ENCODE results near the gene IFNL2. TPM values are rescaled to one million over a fixed set of nuclear protein-coding genes. Genes with fewer than 3 reads are reported as not detected.

IFNL2 gene
- total and polyA plus RNA-seq, 2 donors (not counting 1 experiment from before 2014, with no cell fraction given) = not detected

GRCh38 chr19:39315933-39316332 is 47.7 kb downstream of the IFNL2 start:
- Mint-ChIP-seq H3K27me3 (peaks cover 8% of the 10 kb centered on the region), H3K4me1 (peaks cover 12% of the 10 kb centered on the region), H3K9me3 (ENCODE audit: insufficient read depth) (no peaks in the 10 kb centered on the region), H3K27ac (no peak overlapping the region), H3K4me3 (no peak overlapping the region)
- no peaks in the 10 kb centered on the region for H3K9me3 ChIP-seq (ENCODE audit: control extremely low read depth in 1 of 3, control insufficient read depth in 2 of 3, insufficient read depth in 1 of 3, low read length in 2 of 3)
- H3K79me2 ChIP-seq (ENCODE audit: control insufficient read depth, insufficient read depth, low read length) = no peaks in the 10 kb centered on the region
- peaks cover 0 to 14% of the 10 kb centered on the region in 2 experiments for H3K36me3 ChIP-seq (replicated peaks in 1 of 2; ENCODE audit: control extremely low read depth in 1 of 2, control insufficient read depth in 1 of 2, extremely low read depth in 1 of 2, insufficient read depth in 2 of 2, low read length in 1 of 2)
- intact Hi-C loops (cut with micrococcal nuclease) = no loop called here
- peaks cover 0 to 6% (median 0%) of the 10 kb centered on the region in 4 experiments for H3K27me3 ChIP-seq (replicated peaks in 1 of 4; ENCODE audit: control extremely low read depth in 1 of 4, control insufficient read depth in 3 of 4, insufficient read depth in 4 of 4, low read length in 3 of 4)
- no CpG with 5 or more reads among the region's 1 CpG for WGBS (ENCODE audit: insufficient coverage)
- CTCF ChIA-PET = interaction anchor here (0.6 kb wide), 2 partner anchors 21 to 249 kb away, joined by 3 to 4 read pairs; no protein-coding TSS in a partner anchor
- H3K4me2 ChIP-seq (replicated peaks; ENCODE audit: low read depth, low read length, poor library complexity, severe bottlenecking) = no peak overlapping the region
- peaks cover 5% of the 10 kb centered on the region for H4K20me1 ChIP-seq (ENCODE audit: control insufficient read depth, insufficient read depth, low read length, poor library complexity, severe bottlenecking)
- H3K27ac ChIP-seq (ENCODE audit: low read length in 2 of 2) = no peak overlapping the region
- TF ChIP-seq CTCF (IDR thresholded peaks at IDR 0.05) (no peak), EZH2 (IDR thresholded peaks at IDR 0.05; ENCODE audit: borderline replicate concordance, insufficient read depth, low read depth, low read length, poor library complexity, severe bottlenecking) (no peak)
- H2AFZ ChIP-seq (ENCODE audit: insufficient read depth, low read depth, low read length, poor library complexity, severe bottlenecking) = no peak overlapping the region
- DNase-seq (no peak), ATAC-seq (ENCODE audit: low read depth) (no peak)
- no peak overlapping the region for H3K9ac ChIP-seq (ENCODE audit: low read length)
- H3K4me3 ChIP-seq (ENCODE audit: control extremely low read depth in 1 of 5, extremely low read depth in 1 of 5, insufficient read depth in 1 of 5, low read depth in 2 of 5, low read length in 4 of 5) = no peak overlapping the region
- POLR2A ChIA-PET = interaction anchor here (0.6 kb wide), 1 partner anchor 77 kb away, joined by 3 read pairs; no protein-coding TSS in a partner anchor
- peaks cover 8 to 9% of the 10 kb centered on the region in 2 donors for H3K4me1 ChIP-seq (ENCODE audit: control insufficient read depth in 2 of 2, insufficient read depth in 2 of 2, low read length in 2 of 2)

- H3K27ac ChIP-seq (ENCODE audit: low read length in 2 of 2) = no peak overlapping the region
- H3K4me1 ChIP-seq (ENCODE audit: control insufficient read depth in 2 of 2, insufficient read depth in 2 of 2, low read length in 2 of 2) = peaks cover 8 to 13% of the 10 kb centered on the region in 2 donors
- Mint-ChIP-seq H3K27me3 (peaks cover 8% of the 10 kb centered on the region), H3K27ac (no peak overlapping the region), H3K4me3 (no peak overlapping the region), H3K4me1 (peaks cover 20% of the 10 kb centered on the region), H3K9me3 (ENCODE audit: insufficient read depth) (no peaks in the 10 kb centered on the region)
- peaks cover 0 to 14% of the 10 kb centered on the region in 2 experiments for H3K36me3 ChIP-seq (replicated peaks in 1 of 2; ENCODE audit: control extremely low read depth in 1 of 2, control insufficient read depth in 1 of 2, extremely low read depth in 1 of 2, insufficient read depth in 2 of 2, low read length in 1 of 2)
- intact Hi-C loops (cut with micrococcal nuclease) = no loop called here
- no peaks in the 10 kb centered on the region for H3K9me3 ChIP-seq (ENCODE audit: control extremely low read depth in 1 of 3, control insufficient read depth in 2 of 3, insufficient read depth in 1 of 3, low read length in 2 of 3)
- no peak for TF ChIP-seq CTCF (IDR thresholded peaks at IDR 0.05)
- TF ChIP-seq EZH2 (IDR thresholded peaks at IDR 0.05; ENCODE audit: borderline replicate concordance, insufficient read depth, low read depth, low read length, poor library complexity, severe bottlenecking) = no peak
- ATAC-seq (ENCODE audit: low read depth) = no peak
- POLR2A ChIA-PET = no interaction called here
- no peak overlapping the region for H3K9ac ChIP-seq (ENCODE audit: low read length)
- CTCF ChIA-PET = interaction anchor here (0.9 kb wide), 1 partner anchor 10 kb away, joined by 3 read pairs; no protein-coding TSS in a partner anchor
- WGBS (ENCODE audit: insufficient coverage) = 96% methylated on average over 4 of the region's 12 CpGs
- H2AFZ ChIP-seq (ENCODE audit: insufficient read depth, low read depth, low read length, poor library complexity, severe bottlenecking) = no peak overlapping the region
- no peak for DNase-seq
- peaks cover 5% of the 10 kb centered on the region for H4K20me1 ChIP-seq (ENCODE audit: control insufficient read depth, insufficient read depth, low read length, poor library complexity, severe bottlenecking)
- no peak overlapping the region for H3K4me2 ChIP-seq (replicated peaks; ENCODE audit: low read depth, low read length, poor library complexity, severe bottlenecking)
- no peaks in the 10 kb centered on the region for H3K79me2 ChIP-seq (ENCODE audit: control insufficient read depth, insufficient read depth, low read length)
- no peak overlapping the region for H3K4me3 ChIP-seq (ENCODE audit: control extremely low read depth in 1 of 5, extremely low read depth in 1 of 5, insufficient read depth in 1 of 5, low read depth in 2 of 5, low read length in 4 of 5)
- peaks cover 0 to 6% (median 0%) of the 10 kb centered on the region in 4 experiments for H3K27me3 ChIP-seq (replicated peaks in 1 of 4; ENCODE audit: control extremely low read depth in 1 of 4, control insufficient read depth in 3 of 4, insufficient read depth in 4 of 4, low read length in 3 of 4)
Measured at GRCh38 chr19:39316627-39317321, 48.6 kb downstream of the IFNL2 start.

Data from B cell (primary cell).